ENCODE data around the gene CACNG6. TPM values are rescaled to one million over a fixed set of nuclear protein-coding genes. Genes with fewer than 3 reads are reported as not detected.

Gene CACNG6
- total RNA-seq, 6 experiments from 2014 or later, result not detected

GRCh38 chr19:54021363-54021762 lies 29.9 kb downstream of the CACNG6 start:
- Histone ChIP-seq H3K36me3 (no peaks in the 10 kb centered on the region), H3K4me1 (no peaks in the 10 kb centered on the region), H3K27me3 (peaks cover 0 to 5% of the 10 kb centered on the region in 2 donors), H3K27ac (no peak overlapping the region), H3K9me3 (no peaks in the 10 kb centered on the region), H3K4me3 (no peak overlapping the region)
- 40% methylated on average over 1 of the region's 8 CpGs for WGBS (ENCODE audit: insufficient coverage, low coverage, low lambda C conversion rate, missing lambda C conversion rate)
- no peak for TF ChIP-seq POLR2A (IDR thresholded peaks at IDR 0.05)
- no peak for TF ChIP-seq CTCF (IDR thresholded peaks at IDR 0.05)
- intact Hi-C loops (cut with DNase I), result loop anchor here (10.0 kb wide), 2 partner anchors 167 to 177 kb away; no protein-coding TSS in a partner anchor
- DNase-seq, result no peak
- no peak for ATAC-seq

GRCh38 chr19:54021932-54022331 lies 30.5 kb downstream of the CACNG6 start:
- no peak for ATAC-seq
- no peaks in the 10 kb centered on the region for H3K36me3 ChIP-seq
- intact Hi-C loops (cut with DNase I), result loop anchor here (10.0 kb wide), 2 partner anchors 167 to 177 kb away; no protein-coding TSS in a partner anchor
- no peaks in the 10 kb centered on the region for H3K9me3 ChIP-seq
- DNase-seq, result no peak
- H3K4me1 ChIP-seq, result no peaks in the 10 kb centered on the region
- TF ChIP-seq POLR2A (IDR thresholded peaks at IDR 0.05), result no peak
- TF ChIP-seq CTCF (IDR thresholded peaks at IDR 0.05), result no peak
- H3K27me3 ChIP-seq, result peaks cover 0 to 5% of the 10 kb centered on the region in 2 donors
- no peak overlapping the region for H3K4me3 ChIP-seq
- H3K27ac ChIP-seq, result no peak overlapping the region
- 76% methylated on average over 5 of the region's 13 CpGs for WGBS (ENCODE audit: insufficient coverage, low coverage, low lambda C conversion rate, missing lambda C conversion rate)

GRCh38 chr19:54023191-54023590 lies 31.8 kb downstream of the CACNG6 start:
- TF ChIP-seq POLR2A (IDR thresholded peaks at IDR 0.05), result no peak
- TF ChIP-seq CTCF (IDR thresholded peaks at IDR 0.05), result no peak
- Histone ChIP-seq H3K4me3 (no peak overlapping the region), H3K27ac (no peak overlapping the region), H3K36me3 (no peaks in the 10 kb centered on the region), H3K4me1 (no peaks in the 10 kb centered on the region), H3K9me3 (no peaks in the 10 kb centered on the region), H3K27me3 (peaks cover 0 to 5% of the 10 kb centered on the region in 2 donors)
- no peak for DNase-seq
- WGBS (ENCODE audit: insufficient coverage, low coverage, low lambda C conversion rate, missing lambda C conversion rate), result 5% methylated on average over 2 of the region's 3 CpGs
- intact Hi-C loops (cut with DNase I), result loop anchor here (10.0 kb wide), 2 partner anchors 168 to 178 kb away; no protein-coding TSS in a partner anchor
- no peak for ATAC-seq

- TF ChIP-seq CTCF (IDR thresholded peaks at IDR 0.05), result no peak
- TF ChIP-seq POLR2A (IDR thresholded peaks at IDR 0.05), result no peak
- Histone ChIP-seq H3K36me3 (no peaks in the 10 kb centered on the region), H3K27ac (no peak overlapping the region), H3K27me3 (peaks cover 0 to 5% of the 10 kb centered on the region in 2 donors), H3K9me3 (no peaks in the 10 kb centered on the region), H3K4me1 (no peaks in the 10 kb centered on the region), H3K4me3 (no peak overlapping the region)
- ATAC-seq (no peak), DNase-seq (no peak)
- 42% methylated on average over 3 of the region's 9 CpGs for WGBS (ENCODE audit: insufficient coverage, low coverage, low lambda C conversion rate, missing lambda C conversion rate)
- intact Hi-C loops (cut with DNase I), result loop anchor here (10.0 kb wide), 2 partner anchors 170 to 180 kb away; no protein-coding TSS in a partner anchor
These were observed 33.2 kb downstream of the CACNG6 start for GRCh38 chr19:54024660-54025059.
